ENCODE results near the gene SCGB1D2.
"Not testable (repeated sequence)": the region's sequence is repeated elsewhere in the genome, so short reads cannot be mapped to it uniquely, and the experiment has no call there.

The SCGB1D2 gene

DNA sequence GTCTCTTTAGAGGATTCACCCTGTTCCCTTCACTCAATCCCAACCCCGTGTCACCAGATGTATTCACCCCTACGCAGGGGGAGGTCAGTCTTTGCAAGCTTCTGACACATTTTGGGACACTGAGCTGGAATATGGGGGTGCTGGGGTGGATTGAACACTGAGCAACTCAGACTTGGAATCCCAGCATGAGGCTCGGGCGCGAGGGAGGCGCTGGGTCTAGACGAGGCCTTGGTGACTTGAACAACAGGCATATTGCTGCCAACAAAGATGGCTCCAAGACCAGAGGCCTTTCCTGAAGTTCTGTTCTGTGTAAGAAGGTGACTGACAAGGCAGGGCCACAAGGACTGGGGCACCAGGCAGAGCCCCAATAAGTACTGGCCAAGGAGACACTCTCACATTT, 36.6 kb upstream of the SCGB1D2 start:
- DNase-seq (ENCODE audit: low spot score), result no peak
- TF ChIP-seq, protein P1, sequence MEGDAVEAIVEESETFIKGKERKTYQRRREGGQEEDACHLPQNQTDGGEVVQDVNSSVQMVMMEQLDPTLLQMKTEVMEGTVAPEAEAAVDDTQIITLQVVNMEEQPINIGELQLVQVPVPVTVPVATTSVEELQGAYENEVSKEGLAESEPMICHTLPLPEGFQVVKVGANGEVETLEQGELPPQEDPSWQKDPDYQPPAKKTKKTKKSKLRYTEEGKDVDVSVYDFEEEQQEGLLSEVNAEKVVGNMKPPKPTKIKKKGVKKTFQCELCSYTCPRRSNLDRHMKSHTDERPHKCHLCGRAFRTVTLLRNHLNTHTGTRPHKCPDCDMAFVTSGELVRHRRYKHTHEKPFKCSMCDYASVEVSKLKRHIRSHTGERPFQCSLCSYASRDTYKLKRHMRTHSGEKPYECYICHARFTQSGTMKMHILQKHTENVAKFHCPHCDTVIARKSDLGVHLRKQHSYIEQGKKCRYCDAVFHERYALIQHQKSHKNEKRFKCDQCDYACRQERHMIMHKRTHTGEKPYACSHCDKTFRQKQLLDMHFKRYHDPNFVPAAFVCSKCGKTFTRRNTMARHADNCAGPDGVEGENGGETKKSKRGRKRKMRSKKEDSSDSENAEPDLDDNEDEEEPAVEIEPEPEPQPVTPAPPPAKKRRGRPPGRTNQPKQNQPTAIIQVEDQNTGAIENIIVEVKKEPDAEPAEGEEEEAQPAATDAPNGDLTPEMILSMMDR (IDR thresholded peaks at IDR 0.05), result no peak
- no peak overlapping the region for H3K4me3 ChIP-seq
- H3K27ac ChIP-seq, result no peak overlapping the region

DNA sequence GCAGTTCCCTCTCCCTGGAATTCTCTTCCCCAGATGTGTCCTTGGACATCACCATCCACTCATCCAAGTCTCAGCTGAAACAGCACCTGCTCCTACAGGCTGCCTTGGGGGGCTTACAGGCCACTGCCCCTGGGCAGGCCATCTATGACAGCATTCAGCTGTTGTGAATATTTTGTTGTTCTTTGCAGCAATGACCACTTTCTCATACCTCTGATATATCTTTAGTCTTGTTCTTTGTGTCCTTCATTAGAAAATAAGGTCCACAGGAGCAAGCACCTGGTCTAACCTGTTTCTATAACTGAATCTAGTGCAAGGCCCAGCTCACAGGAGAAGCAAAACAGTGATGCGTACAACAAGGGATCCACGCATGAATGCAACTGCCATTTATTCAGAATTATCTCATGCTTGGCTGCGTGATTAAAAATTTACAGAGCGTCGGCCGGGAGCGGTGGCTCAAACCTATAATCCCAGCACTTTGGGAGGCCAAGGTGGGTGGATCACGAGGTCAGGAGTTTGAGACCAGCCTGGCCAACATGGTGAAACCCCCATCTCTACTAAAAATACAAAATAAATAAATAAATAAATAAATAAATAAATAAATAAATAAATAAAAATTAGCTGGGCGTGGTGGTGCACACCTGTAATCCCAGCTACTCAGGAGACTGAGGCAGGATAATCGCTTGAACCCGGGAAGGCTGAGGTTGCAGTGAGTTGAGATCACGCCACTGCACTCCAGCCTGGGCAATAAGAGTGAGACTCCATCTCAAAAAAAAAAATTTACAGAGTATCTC, 35.6 kb upstream of the SCGB1D2 start:
- DNase-seq (ENCODE audit: low spot score); H3K27ac ChIP-seq: not testable (repeated sequence)

DNA sequence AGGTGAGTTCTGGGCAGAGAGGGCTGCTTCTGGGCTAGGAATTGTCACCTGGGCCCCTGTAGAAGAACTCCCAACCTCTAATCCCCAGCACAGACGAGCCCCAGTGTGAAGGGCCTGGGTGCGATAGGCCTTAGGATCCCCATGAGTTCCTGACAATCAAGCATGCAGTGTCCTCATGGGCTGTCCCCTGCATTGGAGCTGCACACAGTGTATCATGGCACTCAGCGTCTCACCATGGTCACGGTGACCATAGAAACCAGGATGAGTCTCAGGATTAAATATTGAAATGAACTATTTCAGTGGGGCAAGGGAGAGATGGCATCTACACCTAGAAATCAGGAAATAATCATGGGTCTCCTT, 33.3 kb upstream of the SCGB1D2 start:
- TF ChIP-seq, protein P1 (IDR thresholded peaks at IDR 0.05), result no peak
- DNase-seq (ENCODE audit: low spot score), result no peak
- Histone ChIP-seq H3K27ac (no peak overlapping the region), H3K4me3 (no peak overlapping the region)

More for the DNA sequence above, 35.6 kb upstream of the SCGB1D2 start:
- not testable (repeated sequence) for H3K4me3 ChIP-seq

DNA sequence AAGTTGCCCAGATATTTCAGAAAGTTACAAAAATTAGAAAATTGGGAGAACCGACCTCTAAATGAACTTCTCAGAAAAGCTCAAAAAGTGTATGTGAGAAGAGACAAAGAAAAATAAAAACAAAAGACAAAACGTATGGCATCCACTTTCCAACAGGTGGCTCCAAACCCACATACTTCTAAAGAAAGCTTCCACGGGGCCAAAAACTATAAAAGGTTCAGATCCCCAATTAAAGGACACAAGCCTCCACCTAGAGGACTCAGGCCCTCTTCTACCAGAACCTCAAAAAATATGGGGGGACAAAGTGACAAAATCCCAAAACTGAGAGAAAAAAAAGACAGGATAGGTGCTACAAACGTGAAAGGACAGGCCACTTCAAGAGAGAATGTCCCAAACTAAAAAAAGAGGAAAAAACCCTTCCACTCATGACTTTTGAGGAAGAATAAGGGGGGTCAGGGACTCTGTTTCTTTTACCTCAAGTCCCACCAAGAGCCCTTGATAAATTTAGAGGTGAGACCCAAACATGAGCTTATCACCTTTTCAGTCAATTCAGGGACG, 24.8 kb upstream of the SCGB1D2 start:
- Histone ChIP-seq H3K4me3 (no peak overlapping the region), H3K27ac (no peak overlapping the region)
- TF ChIP-seq, protein P1 (IDR thresholded peaks at IDR 0.05), result no peak
- no peak for DNase-seq (ENCODE audit: low spot score)

DNA sequence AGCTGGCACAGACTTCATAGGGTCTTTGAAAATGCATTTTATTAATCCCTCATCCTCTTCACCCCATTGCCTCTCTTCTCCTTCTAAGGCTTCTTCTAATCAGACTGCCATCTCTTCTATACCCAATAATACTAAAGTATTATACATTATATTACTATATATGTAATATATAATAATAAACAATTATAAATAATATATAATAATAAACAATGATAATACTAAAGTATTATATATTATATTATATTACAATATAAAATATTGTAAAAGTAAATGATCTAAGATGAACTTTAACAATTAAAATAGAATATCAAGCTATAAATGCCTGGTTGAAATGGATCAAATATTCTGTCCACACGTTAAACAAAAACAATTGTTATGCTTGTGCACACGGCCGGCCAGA, 20.5 kb upstream of the SCGB1D2 start:
- TF ChIP-seq, protein P1 (IDR thresholded peaks at IDR 0.05), result no peak
- no peak for DNase-seq (ENCODE audit: low spot score)
- Histone ChIP-seq H3K4me3 (no peak overlapping the region), H3K27ac (no peak overlapping the region)

DNA sequence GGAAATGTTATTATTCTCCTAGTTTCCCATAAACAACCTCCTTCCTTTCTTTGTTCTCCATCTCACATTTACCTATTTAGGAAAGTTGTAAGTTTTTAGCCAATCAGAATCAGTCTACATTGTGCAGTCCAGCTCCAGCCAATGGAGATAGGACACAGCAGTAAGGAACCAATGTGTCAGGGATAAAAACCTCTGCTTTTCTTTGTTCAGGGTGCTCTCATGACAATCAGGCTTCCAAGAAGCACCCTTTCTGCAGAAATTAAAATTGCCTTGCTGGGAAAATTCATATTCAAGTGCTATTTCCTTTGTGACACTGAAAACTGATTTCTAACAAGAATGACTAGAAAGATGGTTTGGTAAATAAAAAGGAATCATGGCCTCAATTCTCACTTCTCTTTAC, 18.9 kb upstream of the SCGB1D2 start:
- DNase-seq (ENCODE audit: low spot score), result no peak
- Histone ChIP-seq H3K27ac (no peak overlapping the region), H3K4me3 (no peak overlapping the region)
- TF ChIP-seq, protein P1 (IDR thresholded peaks at IDR 0.05), result no peak

DNA sequence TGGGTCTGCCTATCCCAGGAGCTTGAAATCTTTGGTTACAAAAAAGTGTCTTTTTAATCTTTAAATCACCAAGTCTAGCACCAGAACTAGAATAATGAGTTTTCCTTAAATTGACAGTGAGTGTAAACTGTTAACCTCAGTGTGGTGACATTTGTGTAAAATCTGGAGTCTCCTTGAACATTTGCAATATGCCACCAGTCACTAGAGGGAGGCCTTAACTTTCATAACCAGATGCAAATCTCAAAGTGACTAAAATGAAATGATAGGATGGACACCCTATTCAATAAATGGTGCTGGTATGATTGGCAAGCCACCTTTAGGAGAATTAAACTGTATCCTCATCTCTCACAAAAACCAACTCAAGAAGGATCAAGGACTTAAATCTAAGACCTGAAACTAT, 8.3 kb upstream of the SCGB1D2 start:
- TF ChIP-seq, protein P1 (IDR thresholded peaks at IDR 0.05), result no peak
- H3K27ac ChIP-seq, result no peak overlapping the region
- H3K4me3 ChIP-seq, result no peak overlapping the region
- DNase-seq (ENCODE audit: low spot score), result no peak

All from coronary artery (tissue), 2 donors.